Left renal cortex interstitium (tissue), 4 donors: ENCODE measurements around the gene PAFAH1B2. TPM values are rescaled to one million over a fixed set of nuclear protein-coding genes. Genes with fewer than 3 reads are reported as not detected.
"Not testable (repeated sequence)": the region's sequence is repeated elsewhere in the genome, so short reads cannot be mapped to it uniquely, and the experiment has no call there.

ENCODE experiments used
- DNase-seq, 4 donors: peaks; one replicate each; pipeline ENCODE4 v3.0.0-alpha.2; 2013; ENCODE audit warnings: low read depth in 4 of 4, low spot score in 2 of 4, missing footprints in 1 of 4
- polyA plus RNA-seq, 4 donors: library from polyadenylated mRNA; unstranded; fragments of 120-200 nt; gene quantifications; one replicate each; pipeline ENCODE4 v1.2.1, GENCODE V29; 2013; ENCODE audit not compliant: insufficient read length in 4 of 4

PAFAH1B2 gene
- 10 to 100 TPM; 71.3 to 77.8 (median 73.8) TPM for polyA plus RNA-seq

- DNase-seq, result peak; percentile 85 to 91 (median 90)
Observed at GRCh38 chr11:117143871-117144476, at the start of gene PAFAH1B2. TSS of gene PAFAH1B2 (plus strand) at chr11:117144287. CDS start at chr11:117152448, 8,161 bp downstream.

- no peak for DNase-seq
Observed at GRCh38 chr11:117094776-117095175, 49.3 kb upstream of the PAFAH1B2 start.

GRCh38 chr11:117095284-117096161, 48.6 kb upstream of the PAFAH1B2 start:
- DNase-seq, result no peak

GRCh38 chr11:117096201-117096991, 47.7 kb upstream of the PAFAH1B2 start:
- no peak for DNase-seq

- DNase-seq, result no peak
Observed at GRCh38 chr11:117097014-117097388, 47.1 kb upstream of the PAFAH1B2 start.

- DNase-seq, result no peak
Observed at GRCh38 chr11:117097389-117098268, 46.5 kb upstream of the PAFAH1B2 start.

- DNase-seq, result peak; percentile 69 to 82 (median 76)
Observed at GRCh38 chr11:117098269-117099232, 45.5 kb upstream of the PAFAH1B2 start, which contains the start of gene SIK3. TSS of gene SIK3 (minus strand) at chr11:117098428. CDS start at chr11:117098415, 13 bp downstream.

- no peak for DNase-seq
Observed at GRCh38 chr11:117099696-117100095, 44.4 kb upstream of the PAFAH1B2 start.

- no peak for DNase-seq
Observed at GRCh38 chr11:117100556-117100955, 43.5 kb upstream of the PAFAH1B2 start.

GRCh38 chr11:117107701-117108590, 36.1 kb upstream of the PAFAH1B2 start:
- DNase-seq, result no peak

GRCh38 chr11:117110294-117110950, 33.7 kb upstream of the PAFAH1B2 start:
- no peak for DNase-seq

- DNase-seq, result not testable (repeated sequence)
Observed at GRCh38 chr11:117112497-117112896, 31.6 kb upstream of the PAFAH1B2 start.

GRCh38 chr11:117112939-117113338, 31.1 kb upstream of the PAFAH1B2 start:
- DNase-seq, result not testable (repeated sequence)

- no peak for DNase-seq
Observed at GRCh38 chr11:117117681-117118080, 26.4 kb upstream of the PAFAH1B2 start.

- no peak for DNase-seq
Observed at GRCh38 chr11:117121176-117121575, 22.9 kb upstream of the PAFAH1B2 start.

GRCh38 chr11:117122556-117122955, 21.5 kb upstream of the PAFAH1B2 start:
- DNase-seq, result no peak
